Measurements from ENCODE around the gene NR3C2.

Gene NR3C2

GRCh38 chr4:148051403-148051802 lies 390.8 kb downstream of the NR3C2 start:
- DNase-seq (ENCODE audit: low spot score) (no peak), ATAC-seq (ENCODE audit: low read depth) (no peak)
- Histone ChIP-seq H3K27me3 (ENCODE audit: insufficient read depth, poor library complexity, severe bottlenecking) (no peaks in the 10 kb centered on the region), H3K9me3 (ENCODE audit: severe bottlenecking) (no peaks in the 10 kb centered on the region), H3K4me3 (ENCODE audit: severe bottlenecking) (no peak overlapping the region), H3K36me3 (ENCODE audit: low read depth) (peaks cover 7% of the 10 kb centered on the region; the same call in 1 of the 2 replicates), H3K27ac (ENCODE audit: poor library complexity, severe bottlenecking) (no peak overlapping the region), H3K4me1 (ENCODE audit: insufficient read depth, poor library complexity, severe bottlenecking) (no peaks in the 10 kb centered on the region)
- TF ChIP-seq CTCF (IDR thresholded peaks at IDR 0.05; ENCODE audit: poor library complexity, severe bottlenecking) = no peak

GRCh38 chr4:148048598-148048997 lies 393.6 kb downstream of the NR3C2 start:
- H3K27ac ChIP-seq (ENCODE audit: poor library complexity, severe bottlenecking) = no peak overlapping the region
- no peaks in the 10 kb centered on the region for H3K9me3 ChIP-seq (ENCODE audit: severe bottlenecking)
- H3K4me1 ChIP-seq (ENCODE audit: insufficient read depth, poor library complexity, severe bottlenecking) = no peaks in the 10 kb centered on the region
- no peak for DNase-seq (ENCODE audit: low spot score)
- ATAC-seq (ENCODE audit: low read depth) = no peak
- peaks cover 7% of the 10 kb centered on the region; the same call in 1 of the 2 replicates for H3K36me3 ChIP-seq (ENCODE audit: low read depth)
- H3K4me3 ChIP-seq (ENCODE audit: severe bottlenecking) = no peak overlapping the region
- no peak for TF ChIP-seq CTCF (IDR thresholded peaks at IDR 0.05; ENCODE audit: poor library complexity, severe bottlenecking)
- H3K27me3 ChIP-seq (ENCODE audit: insufficient read depth, poor library complexity, severe bottlenecking) = no peaks in the 10 kb centered on the region

GRCh38 chr4:148044912-148045352 lies 397.3 kb downstream of the NR3C2 start:
- Histone ChIP-seq H3K4me1 (ENCODE audit: insufficient read depth, poor library complexity, severe bottlenecking) (no peaks in the 10 kb centered on the region), H3K36me3 (ENCODE audit: low read depth) (peaks cover 7% of the 10 kb centered on the region; the same call in 1 of the 2 replicates), H3K27me3 (ENCODE audit: insufficient read depth, poor library complexity, severe bottlenecking) (no peaks in the 10 kb centered on the region), H3K27ac (ENCODE audit: poor library complexity, severe bottlenecking) (no peak overlapping the region), H3K4me3 (ENCODE audit: severe bottlenecking) (no peak overlapping the region), H3K9me3 (ENCODE audit: severe bottlenecking) (no peaks in the 10 kb centered on the region)
- TF ChIP-seq CTCF (IDR thresholded peaks at IDR 0.05; ENCODE audit: poor library complexity, severe bottlenecking) = no peak
- DNase-seq (ENCODE audit: low spot score) (no peak), ATAC-seq (ENCODE audit: low read depth) (no peak; the same call in 2 of the 3 replicates)

- Histone ChIP-seq H3K4me3 (ENCODE audit: severe bottlenecking) (no peak overlapping the region), H3K27me3 (ENCODE audit: insufficient read depth, poor library complexity, severe bottlenecking) (no peaks in the 10 kb centered on the region), H3K27ac (ENCODE audit: poor library complexity, severe bottlenecking) (no peak overlapping the region), H3K36me3 (ENCODE audit: low read depth) (peaks cover 7% of the 10 kb centered on the region; the same call in 1 of the 2 replicates), H3K9me3 (ENCODE audit: severe bottlenecking) (no peaks in the 10 kb centered on the region), H3K4me1 (ENCODE audit: insufficient read depth, poor library complexity, severe bottlenecking) (no peaks in the 10 kb centered on the region)
- no peak for DNase-seq (ENCODE audit: low spot score)
- no peak for TF ChIP-seq CTCF (IDR thresholded peaks at IDR 0.05; ENCODE audit: poor library complexity, severe bottlenecking)
- no peak for ATAC-seq (ENCODE audit: low read depth)
Observed at GRCh38 chr4:148044089-148044911, 397.9 kb downstream of the NR3C2 start.
